Measurements from ENCODE around the gene KCNIP3.
"Not testable (repeated sequence)": the region's sequence is repeated elsewhere in the genome, so short reads cannot be mapped to it uniquely, and the experiment has no call there.

KCNIP3 gene

GRCh38 chr2:95349568-95350322, 52.6 kb downstream of the KCNIP3 start:
- no peak for DNase-seq

- DNase-seq, result no peak
Observed at GRCh38 chr2:95350368-95350767, 53.2 kb downstream of the KCNIP3 start.

- DNase-seq, result no peak
Observed at GRCh38 chr2:95350774-95351597, 53.8 kb downstream of the KCNIP3 start.

GRCh38 chr2:95351598-95351915, 54.4 kb downstream of the KCNIP3 start:
- no peak for DNase-seq

- no peak for DNase-seq
Observed at GRCh38 chr2:95352310-95353054, 55.3 kb downstream of the KCNIP3 start.

- DNase-seq, result no peak
Observed at GRCh38 chr2:95353055-95353575, 56.0 kb downstream of the KCNIP3 start.

- no peak for DNase-seq
Observed at GRCh38 chr2:95353613-95354468, 56.7 kb downstream of the KCNIP3 start.

- no peak for DNase-seq
Observed at GRCh38 chr2:95354469-95354901, 57.3 kb downstream of the KCNIP3 start.

GRCh38 chr2:95354925-95355324, 57.8 kb downstream of the KCNIP3 start:
- no peak for DNase-seq

GRCh38 chr2:95355486-95355885, 58.3 kb downstream of the KCNIP3 start:
- DNase-seq, result not testable (repeated sequence)

GRCh38 chr2:95356821-95357700, 59.9 kb downstream of the KCNIP3 start:
- DNase-seq, result no peak

GRCh38 chr2:95357717-95358280, 60.7 kb downstream of the KCNIP3 start:
- no peak for DNase-seq

- no peak for DNase-seq
Observed at GRCh38 chr2:95359031-95359430, 61.9 kb downstream of the KCNIP3 start.

- no peak for DNase-seq
Observed at GRCh38 chr2:95359501-95359930, 62.4 kb downstream of the KCNIP3 start.

GRCh38 chr2:95361216-95361980, 64.3 kb downstream of the KCNIP3 start:
- DNase-seq, result no peak

- DNase-seq, result no peak
Observed at GRCh38 chr2:95362486-95362885, 65.3 kb downstream of the KCNIP3 start.

- no peak for DNase-seq
Observed at GRCh38 chr2:95366514-95366913, 69.4 kb downstream of the KCNIP3 start.

- no peak for DNase-seq
Observed at GRCh38 chr2:95372216-95372829, 75.2 kb downstream of the KCNIP3 start.

GRCh38 chr2:95372845-95373244, 75.7 kb downstream of the KCNIP3 start:
- DNase-seq, result no peak

- DNase-seq, result no peak
Observed at GRCh38 chr2:95374029-95374428, 76.9 kb downstream of the KCNIP3 start.

Measured in stimulated activated CD4-positive, alpha-beta T cell treated with anti-CD3 and anti-CD28 coated beads, Interleukin-4, amount 100 ng/mL, for 4 hours (primary cell).